GM18861 (cell line): Measurements from ENCODE around the gene ZNF497.
"Not testable (repeated sequence)": the region's sequence is repeated elsewhere in the genome, so short reads cannot be mapped to it uniquely, and the experiment has no call there.

Source experiments
- ATAC-seq: cut with Tn5 transposase; IDR thresholded peaks from one replicate; pipeline ENCODE4 v1.9.1; 2021; ENCODE audit not compliant: unreplicated experiment

ZNF497 gene

GRCh38 chr19:58394821-58395219, 32.3 kb upstream of the ZNF497 start:
- ATAC-seq, result no peak

GRCh38 chr19:58393725-58394033, 31.1 kb upstream of the ZNF497 start:
- ATAC-seq, result no peak

GRCh38 chr19:58392945-58393724, 30.6 kb upstream of the ZNF497 start:
- ATAC-seq, result no peak

- ATAC-seq, result no peak
These were observed 25.6 kb upstream of the ZNF497 start for GRCh38 chr19:58388175-58388526.

GRCh38 chr19:58387338-58388174, 25.0 kb upstream of the ZNF497 start:
- peak; percentile 0 for ATAC-seq

GRCh38 chr19:58386576-58387337, 24.2 kb upstream of the ZNF497 start, which contains the start of gene RPS5:
Gene RPS5, plus strand, starts transcription at chr19:58387269. Its CDS starts 869 bp downstream, at chr19:58388138.
- ATAC-seq, result peak; percentile 73

GRCh38 chr19:58385891-58386575, 23.5 kb upstream of the ZNF497 start:
- no peak for ATAC-seq

- ATAC-seq, result no peak
These were observed 22.9 kb upstream of the ZNF497 start for GRCh38 chr19:58385313-58385890.

GRCh38 chr19:58382997-58383603, 20.5 kb upstream of the ZNF497 start:
- ATAC-seq, result no peak

GRCh38 chr19:58381460-58382212, 19.1 kb upstream of the ZNF497 start:
- ATAC-seq, result no peak

GRCh38 chr19:58380662-58381459, 18.3 kb upstream of the ZNF497 start, which contains the start of gene ZNF837:
Gene ZNF837, minus strand, starts transcription at chr19:58381030. Its CDS starts 11,698 bp downstream, at chr19:58369332.
- ATAC-seq, result peak; percentile 72

- no peak for ATAC-seq
These were observed 17.6 kb upstream of the ZNF497 start for GRCh38 chr19:58380037-58380661.

GRCh38 chr19:58379246-58379645, 16.7 kb upstream of the ZNF497 start:
- no peak for ATAC-seq

GRCh38 chr19:58376724-58377123, 14.2 kb upstream of the ZNF497 start:
- ATAC-seq, result not testable (repeated sequence)

- ATAC-seq, result no peak
These were observed 11.6 kb upstream of the ZNF497 start for GRCh38 chr19:58374200-58374599.

- no peak for ATAC-seq
These were observed 10.0 kb upstream of the ZNF497 start for GRCh38 chr19:58372311-58373133.
